ENCODE data around the gene C14orf119.
"Not testable (repeated sequence)": the region's sequence is repeated elsewhere in the genome, so short reads cannot be mapped to it uniquely, and the experiment has no call there.

DNA sequence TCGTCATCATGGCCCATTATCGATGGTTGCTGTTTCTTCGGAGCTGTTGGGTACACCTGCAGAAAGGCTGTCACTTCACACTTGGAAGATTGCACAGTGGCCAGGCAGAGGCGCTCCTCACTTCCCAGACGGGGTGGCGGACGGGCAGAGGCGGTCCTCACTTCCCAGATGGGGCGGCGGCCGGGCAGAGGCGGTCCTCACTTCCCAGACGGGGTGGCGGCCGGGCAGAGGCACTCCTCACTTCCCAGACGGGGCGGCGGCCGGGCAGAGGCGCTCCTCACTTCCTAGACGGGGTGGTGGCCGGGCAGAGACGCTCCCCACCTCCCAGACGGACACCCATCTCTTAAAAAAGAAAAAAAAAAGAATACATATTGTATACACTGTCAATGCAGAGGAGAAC, 12.9 kb downstream of the C14orf119 start:
- not testable (repeated sequence) for TF ChIP-seq POLR2A (IDR thresholded peaks at IDR 0.05; ENCODE audit: low read depth, low read length); TAF1 (IDR thresholded peaks at IDR 0.05; ENCODE audit: borderline replicate concordance, low read depth, low read length)
